ENCODE measurements around the gene ZG16B.

Gene ZG16B

DNA sequence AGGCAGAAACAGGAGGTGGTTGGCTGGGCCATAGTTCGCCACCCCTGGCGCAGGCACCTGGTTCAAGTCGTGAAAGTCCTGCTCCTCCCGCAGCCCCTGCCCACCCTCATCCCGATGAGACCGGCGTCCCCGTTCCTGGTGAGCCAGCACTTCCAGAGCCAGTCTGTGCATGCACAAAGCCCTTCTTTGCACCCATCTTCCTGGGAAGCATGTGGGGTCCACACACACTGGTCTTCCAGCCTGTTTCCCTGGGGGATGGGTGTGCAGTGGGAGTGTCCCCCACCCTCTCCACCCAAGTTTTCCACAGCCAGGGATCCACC is 1.6 kb upstream of the ZG16B start:
- TF ChIP-seq CTCF (IDR thresholded peaks at IDR 0.05; ENCODE audit: low read depth, low read length, missing control alignments): no peak
- no peak for DNase-seq (ENCODE audit: extremely low read depth, low read depth)
- H3K4me3 ChIP-seq (replicated peaks; ENCODE audit: low read depth, low read length): no peak overlapping the region

DNA sequence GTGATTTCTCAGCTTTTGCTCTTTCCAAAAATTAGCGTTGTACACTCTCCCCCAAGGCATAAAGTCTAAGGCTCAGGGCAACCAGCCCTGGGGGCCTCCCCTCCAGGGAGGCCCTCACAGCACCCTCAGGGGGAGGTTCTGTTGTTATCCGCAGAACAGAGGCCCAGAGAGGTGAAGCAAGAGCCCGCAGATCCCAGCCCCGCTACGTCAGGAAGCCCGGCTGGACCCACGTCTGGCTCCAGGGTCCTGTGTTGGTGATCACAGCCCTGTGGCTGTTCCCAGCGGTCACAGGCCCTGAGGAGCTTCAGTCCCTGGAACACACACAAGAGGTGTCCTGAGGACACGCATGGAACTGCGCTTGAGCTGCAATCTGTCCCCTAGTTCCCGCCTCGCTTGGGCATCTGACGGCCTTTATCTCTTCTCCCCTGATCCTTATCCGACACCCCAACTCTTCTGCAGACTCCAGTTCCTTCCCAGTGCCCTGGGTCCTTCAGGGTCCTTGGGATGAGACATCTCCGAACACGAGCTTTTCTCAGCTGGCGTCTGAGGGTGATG is 1.1 kb upstream of the ZG16B start:
- no peak overlapping the region for H3K4me3 ChIP-seq (replicated peaks; ENCODE audit: low read depth, low read length)
- TF ChIP-seq CTCF (IDR thresholded peaks at IDR 0.05; ENCODE audit: low read depth, low read length, missing control alignments): no peak
- DNase-seq (ENCODE audit: extremely low read depth, low read depth): no peak

GRCh38 chr16:2830355-2830695 is 222 bp downstream of the ZG16B start:
- no peak for TF ChIP-seq CTCF (IDR thresholded peaks at IDR 0.05; ENCODE audit: low read depth, low read length, missing control alignments)
- no peak for DNase-seq (ENCODE audit: extremely low read depth, low read depth)
- no peak overlapping the region for H3K4me3 ChIP-seq (replicated peaks; ENCODE audit: low read depth, low read length)

GRCh38 chr16:2831203-2831602 is 1.1 kb downstream of the ZG16B start:
- H3K4me3 ChIP-seq (replicated peaks; ENCODE audit: low read depth, low read length): no peak overlapping the region
- no peak for DNase-seq (ENCODE audit: extremely low read depth, low read depth)
- TF ChIP-seq CTCF (IDR thresholded peaks at IDR 0.05; ENCODE audit: low read depth, low read length, missing control alignments): no peak

DNA sequence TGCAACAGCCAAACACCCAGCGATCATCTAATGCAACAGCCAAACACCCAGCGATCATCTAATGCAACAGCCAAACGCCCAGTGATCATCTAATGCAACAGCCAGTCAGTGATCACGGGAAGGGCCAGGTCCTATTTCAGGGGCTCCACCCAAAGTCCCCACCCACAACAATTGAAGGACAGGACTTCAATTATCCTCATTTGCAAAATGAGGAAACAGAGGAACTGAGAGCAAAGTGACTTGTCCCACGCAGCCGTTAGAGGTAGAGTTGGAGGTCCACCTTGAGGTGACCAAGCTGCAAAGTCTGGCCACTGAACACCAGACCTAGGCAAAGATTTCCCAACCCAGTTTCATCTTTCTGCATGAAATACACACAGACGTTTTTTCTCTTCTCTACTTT is 3.7 kb downstream of the ZG16B start:
- H3K4me3 ChIP-seq (replicated peaks; ENCODE audit: low read depth, low read length): no peak overlapping the region
- DNase-seq (ENCODE audit: extremely low read depth, low read depth): no peak
- TF ChIP-seq CTCF (IDR thresholded peaks at IDR 0.05; ENCODE audit: low read depth, low read length, missing control alignments): no peak

DNA sequence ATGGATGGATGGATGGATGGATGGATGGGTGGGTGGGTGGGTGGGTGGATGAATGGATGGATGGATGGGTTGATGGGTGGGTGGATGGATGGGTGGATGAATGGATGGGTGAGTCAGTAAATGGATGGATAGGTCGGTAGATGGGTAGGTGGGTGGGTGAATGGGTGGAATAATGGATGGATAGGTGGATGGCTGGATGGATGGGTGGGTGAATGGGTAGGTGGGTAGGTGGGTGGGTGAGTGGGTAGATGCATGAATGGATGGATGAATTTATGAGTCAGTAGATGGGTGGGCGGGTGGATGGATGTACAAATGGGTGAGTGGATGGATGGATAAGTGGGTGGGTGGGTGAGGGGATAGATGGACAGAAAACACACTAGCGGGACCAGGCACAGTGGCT is 4.9 kb downstream of the ZG16B start:
- no peak overlapping the region for H3K4me3 ChIP-seq (replicated peaks; ENCODE audit: low read depth, low read length)
- no peak for DNase-seq (ENCODE audit: extremely low read depth, low read depth)
- no peak for TF ChIP-seq CTCF (IDR thresholded peaks at IDR 0.05; ENCODE audit: low read depth, low read length, missing control alignments)

Measured in HFF-Myc (cell line).